CD4-positive, alpha-beta T cell treated with Interleukin-4 for 4 hours (primary cell): Measurements from ENCODE around the gene CACNA2D2.
"Not testable (repeated sequence)": the region's sequence is repeated elsewhere in the genome, so short reads cannot be mapped to it uniquely, and the experiment has no call there.

Experiments used
- DNase-seq: peaks from one replicate; pipeline ENCODE4 v3.0.0-alpha.2; 2020

CACNA2D2 gene

GRCh38 chr3:50525987-50526386 lies 22.6 kb upstream of the CACNA2D2 start:
- peak; percentile 38 for DNase-seq

- no peak for DNase-seq
These were observed 21.9 kb upstream of the CACNA2D2 start for GRCh38 chr3:50525191-50525910.

DNA sequence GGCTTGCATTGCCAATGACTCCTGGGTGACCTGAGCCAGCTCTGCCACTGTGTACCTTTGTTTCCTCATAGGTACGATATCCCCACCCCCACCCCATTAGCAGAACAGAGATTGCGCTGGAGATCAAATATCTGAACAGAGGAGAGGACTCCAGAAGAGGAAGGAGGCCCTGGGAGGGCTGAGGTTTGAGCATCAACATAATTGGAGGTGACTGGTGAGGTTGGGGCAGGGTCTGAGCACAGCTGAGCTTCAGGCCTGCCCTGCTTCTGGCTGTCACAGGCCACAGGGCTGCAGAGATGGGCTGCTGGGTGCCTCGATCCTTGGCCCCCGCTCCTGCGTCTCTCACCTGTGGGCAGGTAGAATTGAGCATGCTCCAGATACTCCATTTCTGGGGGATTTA lies 21.3 kb upstream of the CACNA2D2 start:
- no peak for DNase-seq

- no peak for DNase-seq
These were observed 19.9 kb upstream of the CACNA2D2 start for GRCh38 chr3:50523279-50523811.

DNA sequence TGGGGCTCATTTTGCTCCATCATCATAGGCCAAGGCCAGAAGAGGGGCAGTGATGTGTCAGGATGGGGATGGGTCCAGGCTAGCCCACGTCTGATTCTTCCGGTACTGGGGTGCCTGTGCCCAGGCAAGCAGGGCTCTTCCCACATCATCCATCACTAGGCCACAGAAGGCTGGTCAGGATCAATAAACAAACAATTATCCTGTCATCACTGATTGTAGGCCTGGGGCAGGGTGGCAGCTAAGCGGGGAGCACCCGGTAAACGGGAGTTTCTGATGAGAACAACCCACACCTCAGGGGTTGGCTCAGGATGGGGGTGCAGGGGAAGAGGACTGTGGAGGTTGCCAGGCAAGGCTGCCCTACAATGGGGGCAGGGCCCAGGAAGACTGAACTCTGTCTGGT lies 18.1 kb upstream of the CACNA2D2 start:
- no peak for DNase-seq

DNA sequence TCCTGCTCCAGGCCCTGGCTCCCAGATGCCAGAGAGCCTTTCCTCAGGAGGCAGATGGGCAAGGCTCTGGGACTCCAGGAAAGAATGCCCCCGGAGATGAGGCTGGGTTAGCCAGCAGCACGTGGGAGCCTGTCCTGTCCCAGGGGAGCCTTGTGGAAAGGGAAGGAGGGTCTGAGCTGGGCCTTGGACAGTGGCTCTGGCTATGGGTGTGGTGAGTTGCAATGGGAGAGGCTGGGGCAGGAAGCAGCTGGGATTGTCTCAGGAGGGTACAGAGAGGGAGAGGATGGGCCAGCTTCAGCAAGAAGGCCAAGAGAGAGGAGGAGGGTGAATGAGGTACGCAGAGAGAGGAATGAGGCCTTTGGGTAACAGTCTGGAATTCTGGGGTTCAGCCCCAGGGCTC lies 17.4 kb upstream of the CACNA2D2 start:
- no peak for DNase-seq

DNA sequence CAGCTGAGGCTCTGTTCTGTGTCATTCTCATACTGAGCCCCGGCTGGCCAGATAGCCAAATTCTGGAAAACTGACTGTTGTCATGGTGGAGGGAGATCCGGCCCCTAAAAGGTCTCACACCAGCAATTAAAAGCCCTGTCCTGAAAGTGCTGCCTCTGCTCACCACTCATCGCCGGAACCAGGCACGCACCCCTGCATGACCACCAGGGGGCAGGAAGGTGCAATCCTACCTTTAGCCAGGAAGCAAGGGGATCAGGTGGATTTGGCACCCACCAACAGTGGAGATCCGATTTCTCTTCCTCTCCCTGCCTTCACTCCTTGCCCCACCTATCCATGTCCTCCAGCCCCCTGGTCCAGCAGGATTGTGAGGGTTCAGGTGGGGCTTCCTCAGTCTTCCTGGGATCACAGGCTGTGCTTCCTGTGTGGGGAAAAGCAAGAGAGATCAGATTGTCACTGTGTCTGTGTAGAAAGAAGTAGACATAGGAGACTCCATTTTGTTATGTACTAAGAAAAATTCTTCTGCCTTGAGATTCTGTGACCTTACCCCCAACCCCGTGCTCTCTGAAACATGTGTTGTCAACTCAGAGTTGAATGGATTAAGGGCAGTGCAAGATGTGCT lies 16.1 kb upstream of the CACNA2D2 start:
- peak; percentile 67 for DNase-seq

DNA sequence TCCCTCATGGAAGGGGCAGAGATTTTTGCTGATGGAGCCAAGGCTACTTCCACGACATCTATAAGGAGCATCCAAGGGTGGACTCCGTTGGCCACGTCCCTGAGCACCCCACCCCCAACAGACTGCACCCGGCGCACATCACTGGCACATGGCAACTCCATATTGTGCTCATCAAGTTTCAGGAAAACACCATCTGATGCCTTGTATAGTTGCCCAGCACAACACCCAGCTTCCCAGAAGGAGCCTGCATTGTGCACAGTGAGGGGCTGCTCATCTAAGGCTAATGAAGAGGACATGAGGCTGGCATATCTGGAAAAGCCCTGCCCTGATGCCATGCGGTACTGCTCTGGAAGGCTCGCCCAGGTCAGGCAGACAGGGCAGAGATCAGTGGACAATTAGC lies 15.0 kb upstream of the CACNA2D2 start:
- no peak for DNase-seq

- no peak for DNase-seq
These were observed 14.3 kb upstream of the CACNA2D2 start for GRCh38 chr3:50517721-50518206.

- DNase-seq, result no peak
These were observed 13.0 kb upstream of the CACNA2D2 start for GRCh38 chr3:50516440-50516871.

DNA sequence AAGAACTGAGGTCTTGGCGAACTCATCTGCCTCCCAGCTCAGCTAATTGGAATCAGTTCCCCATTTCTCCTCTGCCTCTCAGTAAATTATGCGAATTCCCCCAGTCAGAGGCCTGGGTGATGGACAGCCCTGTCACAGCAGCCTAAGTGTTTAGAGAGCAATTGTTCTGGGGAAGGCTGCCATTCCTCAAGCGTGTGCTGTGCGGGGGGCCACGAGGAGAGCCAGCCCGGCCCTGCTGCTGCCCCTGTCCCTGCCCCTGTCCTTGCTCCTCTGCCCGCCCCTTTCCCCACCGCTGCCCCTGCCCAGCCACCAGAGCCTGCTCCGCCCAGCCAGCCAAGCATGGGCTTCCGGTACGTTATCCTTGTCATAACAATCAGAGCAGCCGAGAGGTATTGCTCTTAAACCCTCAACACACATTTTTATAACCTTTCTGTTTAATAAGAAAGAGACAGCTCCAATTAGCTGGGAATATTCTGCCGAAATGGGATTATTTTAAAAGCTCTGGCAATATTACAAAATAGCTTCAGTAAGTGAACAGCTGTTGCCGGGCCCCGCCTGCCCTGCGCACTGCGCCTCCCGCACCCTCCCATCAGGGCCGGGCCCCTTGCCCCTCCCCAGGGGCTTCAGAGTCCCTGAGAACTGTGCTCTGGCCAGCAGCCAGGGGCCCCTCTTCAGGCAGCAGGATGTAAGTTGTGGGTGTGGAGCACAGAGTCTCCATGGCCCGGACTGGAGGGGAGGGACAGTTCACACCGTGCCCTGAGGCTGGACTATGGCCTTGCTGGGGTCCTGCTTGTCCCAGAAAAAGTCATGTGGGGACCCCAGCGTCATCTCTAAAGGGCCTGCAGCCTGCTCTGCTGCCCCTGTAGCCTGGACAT lies 12.4 kb upstream of the CACNA2D2 start:
- DNase-seq, result no peak

GRCh38 chr3:50512908-50513307 lies 9.5 kb upstream of the CACNA2D2 start:
- DNase-seq, result not testable (repeated sequence)

- DNase-seq, result no peak
These were observed 8.7 kb upstream of the CACNA2D2 start for GRCh38 chr3:50512131-50512530.

- DNase-seq, result no peak
These were observed 6.9 kb upstream of the CACNA2D2 start for GRCh38 chr3:50510325-50510724.

- no peak for DNase-seq
These were observed 6.3 kb upstream of the CACNA2D2 start for GRCh38 chr3:50509715-50510114.

DNA sequence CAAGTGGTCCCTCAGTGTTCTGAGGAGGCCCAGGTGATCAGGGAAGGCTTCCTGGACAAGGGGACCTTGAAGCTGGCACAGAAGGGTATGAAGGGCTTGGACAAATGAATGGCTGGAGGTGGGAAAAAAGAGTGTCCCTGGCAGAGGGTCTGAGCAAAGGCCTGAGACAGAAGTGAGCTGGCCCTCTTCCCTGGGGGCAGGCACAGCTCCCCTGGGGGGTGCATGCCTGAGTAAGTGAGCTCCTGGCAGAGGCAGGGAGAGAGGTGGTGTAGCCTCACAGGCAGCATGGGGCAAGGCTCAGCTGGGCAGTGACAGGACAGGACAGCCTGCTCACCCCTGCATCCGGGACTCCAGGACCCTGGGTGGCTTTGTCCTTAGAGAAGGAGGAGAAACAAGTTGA lies 5.4 kb upstream of the CACNA2D2 start:
- no peak for DNase-seq

DNA sequence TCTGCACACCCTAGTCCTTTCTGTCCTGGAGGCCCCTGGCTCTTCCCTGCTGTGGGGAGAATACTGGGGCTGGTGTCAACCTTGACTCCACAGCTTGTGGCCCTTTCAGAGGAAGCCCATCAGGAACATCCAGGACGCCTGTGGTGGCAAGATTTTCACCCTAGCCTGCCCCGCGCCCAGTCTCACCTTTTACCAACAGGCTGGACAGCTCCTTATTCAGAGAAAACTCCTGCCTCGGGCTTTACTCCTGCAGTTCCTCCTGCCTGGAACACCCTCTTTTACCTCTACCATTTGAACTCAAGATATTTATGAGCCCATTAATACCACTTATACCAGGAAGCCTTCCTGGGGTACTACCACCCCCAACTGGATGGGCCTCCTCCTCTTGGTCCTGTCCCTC lies 2.7 kb upstream of the CACNA2D2 start:
- no peak for DNase-seq

DNA sequence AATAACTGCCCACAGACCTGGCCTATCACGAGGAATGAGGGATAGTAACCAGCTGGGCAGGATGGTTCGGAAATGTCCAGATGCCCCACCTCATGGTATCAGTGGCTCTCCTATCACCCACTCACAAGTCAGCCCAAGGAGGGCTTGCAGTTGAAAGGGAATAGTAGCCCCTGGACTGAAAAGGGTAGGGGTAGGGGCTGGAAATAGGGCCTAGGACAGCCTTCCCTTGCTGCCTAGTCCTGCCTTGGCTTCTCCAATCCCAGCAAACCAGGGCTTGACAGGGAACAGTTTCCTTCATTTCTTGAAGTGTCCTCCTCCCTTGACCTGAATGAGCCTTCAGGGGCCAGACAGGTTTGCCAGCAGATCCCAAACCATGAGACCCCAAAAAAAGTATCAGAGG lies 1.2 kb upstream of the CACNA2D2 start:
- no peak for DNase-seq

GRCh38 chr3:50502584-50503423 lies 630 bp downstream of the CACNA2D2 start:
- no peak for DNase-seq

DNA sequence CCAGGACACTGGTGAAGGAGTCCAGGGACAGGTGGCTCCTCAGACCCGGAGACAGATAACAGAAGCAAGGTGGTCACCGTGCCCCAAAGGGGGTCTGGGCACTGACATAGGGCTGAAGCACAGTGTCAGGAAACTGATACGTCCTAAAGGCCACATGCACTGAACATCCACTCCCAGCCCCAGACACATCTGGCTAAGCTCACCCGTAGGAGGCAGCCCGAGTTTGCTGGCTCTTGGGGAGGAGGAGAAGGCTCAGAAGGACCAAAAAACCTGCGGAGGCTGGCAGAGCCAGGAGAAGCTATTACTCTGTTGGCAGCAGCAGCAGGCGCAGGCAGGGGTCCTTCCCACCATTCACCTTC lies 1.2 kb downstream of the CACNA2D2 start:
- DNase-seq, result no peak

- DNase-seq, result no peak
These were observed 7.6 kb downstream of the CACNA2D2 start for GRCh38 chr3:50495609-50496423.

DNA sequence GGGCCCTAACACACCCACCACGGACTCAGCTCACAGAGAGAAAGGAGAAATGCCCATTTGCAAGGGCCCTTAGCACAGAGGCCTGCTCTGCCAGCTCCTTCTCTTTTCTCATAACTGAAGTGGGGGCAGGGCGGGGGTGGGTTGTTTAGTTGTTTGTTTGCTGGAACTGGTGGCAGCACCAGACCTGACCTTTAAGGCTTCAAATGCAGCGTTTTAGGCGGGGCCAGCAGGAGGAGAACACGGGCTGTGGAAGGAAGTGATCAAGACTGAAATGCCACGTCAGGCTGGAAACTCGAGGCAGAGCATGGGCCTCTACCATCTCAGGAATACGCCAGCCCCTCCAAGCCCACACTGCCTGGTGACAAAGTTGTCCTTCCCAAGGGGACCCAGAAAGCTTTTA lies 9.3 kb downstream of the CACNA2D2 start:
- no peak for DNase-seq
